SK-N-SH (cell line): ENCODE data around the gene FEM1C. TPM values are rescaled to one million over a fixed set of nuclear protein-coding genes. Genes with fewer than 3 reads are reported as not detected.

Source experiments
- CTCF ChIA-PET: fragments of 300-600, 350-600 bp; formaldehyde crosslinking; extraction: SDS; loops from one replicate; lab custom pipeline; 2021; lab: Yijun Ruan, JAX
- POLR2A ChIA-PET: fragments of 350-600 bp; sonication (Branson Sonifier 250); formaldehyde crosslinking; extraction: SDS; loops from one replicate; lab custom pipeline; 2020; ENCODE audit warnings: antibody characterized with exemption, inconsistent platforms; lab: Yijun Ruan, JAX
- DNase-seq: peaks from one replicate; pipeline ENCODE4 v3.0.0; 2012
- H2AFZ ChIP-seq: fragments of 200-600 bp; sonication (generic); 2 replicates; pipeline ENCODE4 v1.8.1; 2016; ENCODE audit warnings: antibody characterized with exemption, mild to moderate bottlenecking, low read depth
- H3F3A ChIP-seq: fragments of 200-600 bp; sonication (generic); replicated peaks from 2 replicates; pipeline ENCODE3; 2016; ENCODE audit warnings: antibody characterized with exemption, mild to moderate bottlenecking; ENCODE audit not compliant: insufficient read depth
- H3K27ac ChIP-seq, 2 experiments: fragments of 200-500 bp in 1 of 2; fragments of 200-600 bp in 1 of 2; sonication (Bioruptor generic) in 1 of 2; sonication (generic), shearing (Covaris generic) in 1 of 2; 2 replicates each; pipeline versions ENCODE4 v1.5.1 to v1.6.1; 2014 to 2016; ENCODE audit warnings: low read depth in 2 of 2, inconsistent platforms in 1 of 2, low read length in 1 of 2, mild to moderate bottlenecking in 1 of 2, mixed read lengths in 1 of 2
- H3K27me3 ChIP-seq: fragments of 200-600 bp; sonication (generic), shearing (Covaris generic); 2 replicates; pipeline ENCODE4 v1.6.1; 2016; ENCODE audit warnings: mixed run types; ENCODE audit not compliant: insufficient read depth
- H3K36me3 ChIP-seq, 2 experiments: fragments of 200-500 bp in 1 of 2; fragments of 200-600 bp in 1 of 2; sonication (Bioruptor generic) in 1 of 2; sonication (generic) in 1 of 2; replicated peaks in 1 of 2; 2 replicates each; pipeline versions ENCODE3 to v1.5.1; 2014 to 2016; ENCODE audit warnings: low read length in 1 of 2, mild to moderate bottlenecking in 1 of 2; ENCODE audit not compliant: insufficient read depth in 2 of 2, control insufficient read depth in 1 of 2
- H3K4me1 ChIP-seq, 2 experiments: fragments of 200-500 bp in 1 of 2; fragments of 200-600 bp in 1 of 2; sonication (Bioruptor generic) in 1 of 2; sonication (generic), shearing (Covaris generic) in 1 of 2; 2 replicates each; pipeline versions ENCODE4 v1.5.1 to v1.6.1; 2014 to 2016; ENCODE audit warnings: low read depth in 1 of 2, low read length in 1 of 2, mixed run types in 1 of 2; ENCODE audit not compliant: insufficient read depth in 2 of 2, control insufficient read depth in 1 of 2
- H3K4me2 ChIP-seq: fragments of 200-600 bp; sonication (generic), shearing (Covaris generic); 2 replicates; pipeline ENCODE4 v1.6.1; 2017; ENCODE audit warnings: mixed run types
- H3K4me3 ChIP-seq, 2 experiments: fragments of 200-500 bp in 1 of 2; fragments of 200-600 bp in 1 of 2; sonication (Bioruptor generic) in 1 of 2; sonication (generic), shearing (Covaris generic) in 1 of 2; 2 replicates each; pipeline versions ENCODE4 v1.5.1 to v1.8.1; 2014 to 2016; ENCODE audit warnings: low read depth in 2 of 2, inconsistent platforms in 1 of 2, low read length in 1 of 2, mild to moderate bottlenecking in 1 of 2, mixed read lengths in 1 of 2, moderate library complexity in 1 of 2
- H3K79me2 ChIP-seq: fragments of 200-600 bp; sonication (generic); 2 replicates; pipeline ENCODE4 v1.8.1; 2017; ENCODE audit warnings: mild to moderate bottlenecking; ENCODE audit not compliant: insufficient read depth
- H3K9ac ChIP-seq: fragments of 200-600 bp; sonication (generic); 2 replicates; pipeline ENCODE4 v1.6.1; 2017; ENCODE audit warnings: mixed run types
- H3K9me2 ChIP-seq: fragments of 200-600 bp; sonication (generic); 2 replicates; pipeline ENCODE4 v1.6.1; 2017; ENCODE audit warnings: mixed run types
- H3K9me3 ChIP-seq: fragments of 200-600 bp; sonication (generic); 2 replicates; pipeline ENCODE4 v1.6.1; 2017; ENCODE audit warnings: mixed run types, mild to moderate bottlenecking, moderate library complexity
- H4K20me1 ChIP-seq: fragments of 200-600 bp; sonication (generic); 2 replicates; pipeline ENCODE4 v1.6.1; 2017; ENCODE audit warnings: mild to moderate bottlenecking, mixed run types; ENCODE audit not compliant: insufficient read depth
- CHD2 ChIP-seq: fragments of 150-350 bp; IDR thresholded peaks from 2 replicates; pipeline ENCODE4 v1.6.1; 2018; ENCODE audit warnings: low read length; ENCODE audit not compliant: partially characterized antibody
- ELF1 ChIP-seq: IDR thresholded peaks from 2 replicates; pipeline ENCODE4 v1.4.0; 2012
- EP300 ChIP-seq, 2 experiments: IDR thresholded peaks; 2 replicates each; pipeline versions ENCODE4 v1.4.0 to v1.6.1; 2012; ENCODE audit warnings: borderline replicate concordance in 1 of 2, low read depth in 1 of 2, low read length in 1 of 2
- EZH2phosphoT487 ChIP-seq: fragments of 200-600 bp; sonication (generic); IDR thresholded peaks from 2 replicates; pipeline ENCODE4 v1.6.1; 2017; ENCODE audit warnings: low read depth, mixed run types, mild to moderate bottlenecking, antibody characterized with exemption, moderate library complexity, borderline replicate concordance
- FOXJ3 ChIP-seq: sonication (generic); formaldehyde crosslinking; IDR thresholded peaks from 2 replicates; pipeline ENCODE4 v1.5.1; 2020; ENCODE audit warnings: mild to moderate bottlenecking, missing genetic modification reagents
- GABPA ChIP-seq: IDR thresholded peaks from 2 replicates; pipeline ENCODE4 v1.4.0; 2012; ENCODE audit warnings: low read depth, mild to moderate bottlenecking
- GATA2 ChIP-seq: sonication (generic); formaldehyde crosslinking; IDR thresholded peaks from 2 replicates; pipeline ENCODE4 v1.5.0; 2020; ENCODE audit warnings: mild to moderate bottlenecking, missing genetic modification reagents
- JUND ChIP-seq: IDR thresholded peaks from 2 replicates; pipeline ENCODE4 v1.4.0; 2012
- MAX ChIP-seq: IDR thresholded peaks from 2 replicates; pipeline ENCODE4 v1.4.0; 2012; ENCODE audit warnings: low read depth
- MXI1 ChIP-seq: IDR thresholded peaks from 2 replicates; pipeline ENCODE4 v1.6.1; 2012; ENCODE audit warnings: mild to moderate bottlenecking, low read depth, low read length, improper control_type of control experiment
- NFIC ChIP-seq: IDR thresholded peaks from 2 replicates; pipeline ENCODE4 v1.4.0; 2012; ENCODE audit warnings: borderline replicate concordance
- NRF1 ChIP-seq: IDR thresholded peaks from 2 replicates; pipeline ENCODE4 v1.6.1; 2012; ENCODE audit warnings: low read depth, mild to moderate bottlenecking, low read length
- RAD21 ChIP-seq: IDR thresholded peaks from 2 replicates; pipeline ENCODE4 v1.6.1; 2012; ENCODE audit warnings: mild to moderate bottlenecking, low read length
- RCOR1 ChIP-seq: fragments of 150-350 bp; IDR thresholded peaks from 2 replicates; pipeline ENCODE4 v1.6.1; 2017; ENCODE audit warnings: antibody characterized with exemption, low read length
- REST ChIP-seq: IDR thresholded peaks from 2 replicates; pipeline ENCODE4 v1.6.1; 2012; ENCODE audit warnings: mild to moderate bottlenecking, low read depth, low read length, moderate library complexity
- RFX5 ChIP-seq: IDR thresholded peaks from 2 replicates; pipeline ENCODE4 v1.6.1; 2012; ENCODE audit warnings: mild to moderate bottlenecking, improper control_type of control experiment, low read length
- RXRA ChIP-seq: IDR thresholded peaks from 2 replicates; pipeline ENCODE4 v1.4.0; 2012; ENCODE audit warnings: low read depth, mild to moderate bottlenecking, borderline replicate concordance
- SIN3A ChIP-seq: IDR thresholded peaks from 2 replicates; pipeline ENCODE4 v1.6.1; 2012; ENCODE audit warnings: low read depth, mild to moderate bottlenecking, low read length, moderate library complexity, borderline replicate concordance
- SMC3 ChIP-seq: IDR thresholded peaks from 2 replicates; pipeline ENCODE4 v1.6.1; 2012; ENCODE audit warnings: low read depth, low read length, improper control_type of control experiment
- TAF1 ChIP-seq: IDR thresholded peaks from 2 replicates; pipeline ENCODE4 v1.6.1; 2012; ENCODE audit warnings: low read depth, mild to moderate bottlenecking, low read length, moderate library complexity, borderline replicate concordance
- TCF12 ChIP-seq: IDR thresholded peaks from 2 replicates; pipeline ENCODE4 v1.4.0; 2012
- TEAD4 ChIP-seq: IDR thresholded peaks from 2 replicates; pipeline ENCODE4 v1.4.0; 2012; ENCODE audit warnings: mild to moderate bottlenecking, borderline replicate concordance; ENCODE audit not compliant: insufficient read depth
- USF1 ChIP-seq: IDR thresholded peaks from 2 replicates; pipeline ENCODE4 v1.4.0; 2012; ENCODE audit warnings: low read depth, borderline replicate concordance
- ZBTB33 ChIP-seq: IDR thresholded peaks from 2 replicates; pipeline ENCODE4 v1.4.0; 2012; ENCODE audit warnings: low read depth, borderline replicate concordance
- WGBS: methylation state at CpG from one replicate; pipeline ENCODE4 v1.1.6; 2017; ENCODE audit warnings: low lambda C conversion rate; 5-methylcytosine and 5-hydroxymethylcytosine counted together
- polyA plus RNA-seq, 3 experiments: library from polyadenylated mRNA; depleted of rRNA; stranded (reverse); fragments of >200 nt; gene quantifications; 2 replicates each; pipeline ENCODE4 v1.2.3, GENCODE V29; 2012

FEM1C gene
- polyA plus RNA-seq, 1 of the 3 experiments (the other 2 are of a cell fraction), result 2.8 TPM

GRCh38 chr5:115516372-115516771 lies 28.2 kb downstream of the FEM1C start:
- no peaks in the 10 kb centered on the region for H4K20me1 ChIP-seq
- H3K9me2 ChIP-seq, result no peaks in the 10 kb centered on the region
- ChIA-PET POLR2A (no interaction called here), CTCF (no interaction called here)
- TF ChIP-seq GABPA (no peak), RCOR1 (no peak), SIN3A (no peak), NFIC (no peak), CHD2 (no peak), TCF12 (no peak), EZH2phosphoT487 (no peak), MXI1 (no peak), RXRA (no peak), NRF1 (no peak), EP300 (IDR thresholded peaks at IDR 0.05; ENCODE audit: borderline replicate concordance in 1 of 2, low read depth in 1 of 2, low read length in 1 of 2) (no peak), RFX5 (no peak), ELF1 (no peak), TEAD4 (no peak), MAX (no peak), GATA2 (CRISPR knock-in tag) (no peak), JUND (no peak), FOXJ3 (CRISPR knock-in tag) (no peak)
- H3K27me3 ChIP-seq, result no peaks in the 10 kb centered on the region
- H3K4me3 ChIP-seq, result no peak overlapping the region
- no peak overlapping the region for H2AFZ ChIP-seq
- H3K36me3 ChIP-seq, result peaks cover 10 to 40% of the 10 kb centered on the region in 2 experiments
- H3K4me2 ChIP-seq, result no peak overlapping the region
- peaks cover 19% of the 10 kb centered on the region for H3F3A ChIP-seq
- H3K79me2 ChIP-seq, result peaks cover 25% of the 10 kb centered on the region
- 90% methylated on average over 1 of the region's 1 CpG for WGBS
- no peaks in the 10 kb centered on the region for H3K4me1 ChIP-seq
- H3K27ac ChIP-seq, result no peak overlapping the region
- DNase-seq, result no peak
- no peaks in the 10 kb centered on the region for H3K9me3 ChIP-seq
- H3K9ac ChIP-seq, result no peak overlapping the region

GRCh38 chr5:115514220-115514619 lies 30.4 kb downstream of the FEM1C start:
- peaks cover 12% of the 10 kb centered on the region for H3F3A ChIP-seq
- ChIA-PET CTCF (interaction anchor here (1.2 to 1.6 kb wide), 3 partner anchors 10 to 29 kb away, joined by 3 to 5 read pairs (median 3); no protein-coding TSS in a partner anchor), POLR2A (no interaction called here)
- no peaks in the 10 kb centered on the region for H3K9me3 ChIP-seq
- H3K27me3 ChIP-seq, result no peaks in the 10 kb centered on the region
- no peaks in the 10 kb centered on the region for H4K20me1 ChIP-seq
- no peaks in the 10 kb centered on the region; a peak in 1 of 4 replicates for H3K4me1 ChIP-seq
- H3K4me2 ChIP-seq, result no peak overlapping the region
- WGBS, result 99% methylated on average over 5 of the region's 5 CpGs
- H3K36me3 ChIP-seq, result peaks cover 4 to 21% of the 10 kb centered on the region in 2 experiments
- DNase-seq, result no peak
- H3K9ac ChIP-seq, result no peak overlapping the region
- peaks cover 3% of the 10 kb centered on the region; the same call in 1 of the 2 replicates for H3K79me2 ChIP-seq
- no peak overlapping the region for H3K4me3 ChIP-seq
- no peak overlapping the region for H3K27ac ChIP-seq
- no peak overlapping the region for H2AFZ ChIP-seq
- H3K9me2 ChIP-seq, result no peaks in the 10 kb centered on the region
- TF ChIP-seq CHD2 (no peak), REST (no peak), EZH2phosphoT487 (no peak), FOXJ3 (CRISPR knock-in tag) (no peak), USF1 (no peak), RAD21 (no peak), SMC3 (no peak), JUND (no peak), NFIC (no peak), ZBTB33 (no peak), GABPA (no peak), TAF1 (no peak), SIN3A (no peak)
